ENCODE results near the gene BATF3. TPM values are rescaled to one million over a fixed set of nuclear protein-coding genes. Genes with fewer than 3 reads are reported as not detected.

BATF3 gene
- total and polyA plus RNA-seq, 2 of the 4 experiments (the other 2 are of a cell fraction): 1.6 to 3.9 TPM

DNA sequence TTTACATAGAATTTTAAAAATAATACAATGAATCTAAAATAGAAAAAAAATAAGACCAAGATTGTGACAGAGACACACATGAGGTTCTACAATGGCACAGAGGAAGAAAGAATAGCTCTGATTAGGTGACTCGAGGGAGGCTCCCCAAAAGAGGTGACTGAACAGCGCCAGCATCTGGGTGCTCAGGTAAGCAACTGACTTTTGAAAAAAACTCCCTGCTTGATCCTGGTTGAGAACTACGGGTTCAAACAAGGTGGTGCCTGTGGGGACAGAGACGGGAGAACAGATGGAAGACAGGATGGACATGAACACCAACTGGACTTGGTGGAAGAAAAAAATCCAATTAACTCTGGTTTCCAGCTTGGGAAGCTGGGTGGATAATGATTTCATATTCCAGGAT is 22.5 kb downstream of the BATF3 start:
- intact Hi-C loops (cut with micrococcal nuclease): no loop called here
- no TSS peak for BruUV-seq (replicated peaks)

More for the DNA sequence above, 22.5 kb downstream of the BATF3 start:
- H3K79me1 ChIP-seq (ENCODE audit: low read depth in 1 of 2, low read length in 2 of 2): no peaks in the 10 kb centered on the region
- H3K9ac ChIP-seq (ENCODE audit: low read depth, low read length): no peak overlapping the region
- no peak for DNase-seq
- TF ChIP-seq CHD1 (IDR thresholded peaks at IDR 0.05; ENCODE audit: low read depth, low read length) (no peak), CEBPB (IDR thresholded peaks at IDR 0.05; ENCODE audit: low read depth, low read length) (no peak), POLR2A (IDR thresholded peaks at IDR 0.05; ENCODE audit: low read depth, low read length) (no peak), CTCF (conservative IDR thresholded peaks at IDR 0.05; ENCODE audit: low read depth, low read length) (no peak), RAD21 (IDR thresholded peaks at IDR 0.05; ENCODE audit: low read length) (no peak), MXI1 (IDR thresholded peaks at IDR 0.05; ENCODE audit: borderline replicate concordance, low read depth, low read length) (no peak)
- H3K27me3 ChIP-seq (ENCODE audit: control insufficient read depth, insufficient read depth, low read length): peaks cover 2% of the 10 kb centered on the region; the same call in 1 of the 2 replicates
- no peaks in the 10 kb centered on the region for H3K4me1 ChIP-seq (ENCODE audit: control insufficient read depth, insufficient read depth, low read length)
- H2BK120ac ChIP-seq (ENCODE audit: low read depth, low read length): no peak overlapping the region
- no peak overlapping the region for H2AK9ac ChIP-seq (replicated peaks; ENCODE audit: low read depth, low read length, poor library complexity)
- no peak overlapping the region for H2BK20ac ChIP-seq (ENCODE audit: low read depth, low read length)
- dilution Hi-C loops (cut with HindIII; ENCODE audit: low sequenced_read_pairs, unreplicated experiment) (no loop called here), in situ Hi-C loops (cut with MboI; ENCODE audit: low sequenced_read_pairs) (no loop called here)
- H3K23ac ChIP-seq (ENCODE audit: low read depth, low read length): no peak overlapping the region
- no peak for ATAC-seq (ENCODE audit: low read depth)
- ChIA-PET CTCF (interaction anchor here (1.3 kb wide), 1 partner anchor 12 kb away, joined by 4 read pairs; no protein-coding TSS in a partner anchor), POLR2A (ENCODE audit: unreplicated experiment) (no interaction called here)
- H3K56ac ChIP-seq (ENCODE audit: extremely low read depth, insufficient read depth, low read length): no peak overlapping the region
- H3K36me3 ChIP-seq (ENCODE audit: control insufficient read depth, insufficient read depth, low read length): no peaks in the 10 kb centered on the region
- H2AFZ ChIP-seq (replicated peaks; ENCODE audit: low read length, poor library complexity): no peak overlapping the region
- no peak overlapping the region for H4K91ac ChIP-seq (ENCODE audit: insufficient read depth, low read depth, low read length)
- H3K18ac ChIP-seq (ENCODE audit: low read depth, low read length): no peak overlapping the region
- H2BK5ac ChIP-seq (ENCODE audit: low read depth, low read length, poor library complexity, severe bottlenecking): no peak overlapping the region
- WGBS, 2 experiments (ENCODE audit: extremely low coverage in 2 of 2, insufficient read length in 1 of 2): 86% methylated on average over 2 of the region's 4 CpGs; no CpG with 5 or more reads in 1 of the 2 experiments
- H4K20me1 ChIP-seq (ENCODE audit: insufficient read depth, low read length): no peaks in the 10 kb centered on the region
- H3K27ac ChIP-seq (ENCODE audit: insufficient read depth, low read length): no peak overlapping the region
- H4K8ac ChIP-seq (ENCODE audit: low read depth in 2 of 2, low read length in 2 of 2): no peak overlapping the region
- H3K9me1 ChIP-seq (ENCODE audit: insufficient read depth, low read length): no peaks in the 10 kb centered on the region
- H3K4me2 ChIP-seq (ENCODE audit: low read depth, low read length): no peak overlapping the region
- H2BK15ac ChIP-seq (ENCODE audit: low read depth, low read length): no peak overlapping the region; the same call in 2 of the 3 replicates
- no peak overlapping the region for H4K5ac ChIP-seq (ENCODE audit: low read depth, low read length)
- H3K4ac ChIP-seq (ENCODE audit: low read depth, low read length): no peak overlapping the region
- no peaks in the 10 kb centered on the region for H3K9me3 ChIP-seq (ENCODE audit: control insufficient read depth, insufficient read depth, low read length)
- H3K4me3 ChIP-seq (ENCODE audit: insufficient read depth, low read depth, low read length): no peak overlapping the region
- H2AK5ac ChIP-seq (ENCODE audit: low read depth, low read length): no peak overlapping the region
- H3K14ac ChIP-seq (replicated peaks; ENCODE audit: low read depth, low read length): no peak overlapping the region

All from IMR-90 (cell line).